Measurements from ENCODE around the gene TDRKH.

Gene TDRKH

GRCh38 chr1:151768351-151769066, 21.8 kb downstream of the TDRKH start:
- peak; percentile 81 for TF ChIP-seq CEBPB (IDR thresholded peaks at IDR 0.05)
- TF ChIP-seq NFIC (IDR thresholded peaks at IDR 0.05): peak; percentile 53; the same call in 1 of the 2 replicates

- TF ChIP-seq TAF1 (IDR thresholded peaks at IDR 0.05; ENCODE audit: low read depth) (no peak), REST (IDR thresholded peaks at IDR 0.05; ENCODE audit: low read depth) (no peak), RAD21 (IDR thresholded peaks at IDR 0.05; ENCODE audit: low read depth) (no peak), NFIC (IDR thresholded peaks at IDR 0.05) (no peak), TCF12 (IDR thresholded peaks at IDR 0.05; ENCODE audit: low read depth) (no peak), EP300 (IDR thresholded peaks at IDR 0.05; ENCODE audit: borderline replicate concordance) (no peak), FOXM1 (IDR thresholded peaks at IDR 0.05; ENCODE audit: borderline replicate concordance, low read depth) (no peak), EGR1 (IDR thresholded peaks at IDR 0.05) (no peak), TEAD4 (IDR thresholded peaks at IDR 0.05) (no peak), CREB1 (IDR thresholded peaks at IDR 0.05; ENCODE audit: low read depth) (no peak), CEBPB (IDR thresholded peaks at IDR 0.05) (no peak), YY1 (IDR thresholded peaks at IDR 0.05; ENCODE audit: low read depth) (no peak), ZBTB7A (IDR thresholded peaks at IDR 0.05; ENCODE audit: low read depth) (no peak), USF1 (IDR thresholded peaks at IDR 0.05) (no peak)
- TF ChIP-seq, protein P1, sequence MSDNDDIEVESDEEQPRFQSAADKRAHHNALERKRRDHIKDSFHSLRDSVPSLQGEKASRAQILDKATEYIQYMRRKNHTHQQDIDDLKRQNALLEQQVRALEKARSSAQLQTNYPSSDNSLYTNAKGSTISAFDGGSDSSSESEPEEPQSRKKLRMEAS (IDR thresholded peaks at IDR 0.05): no peak
Observed at GRCh38 chr1:151763990-151764389, 26.3 kb downstream of the TDRKH start.

DNA sequence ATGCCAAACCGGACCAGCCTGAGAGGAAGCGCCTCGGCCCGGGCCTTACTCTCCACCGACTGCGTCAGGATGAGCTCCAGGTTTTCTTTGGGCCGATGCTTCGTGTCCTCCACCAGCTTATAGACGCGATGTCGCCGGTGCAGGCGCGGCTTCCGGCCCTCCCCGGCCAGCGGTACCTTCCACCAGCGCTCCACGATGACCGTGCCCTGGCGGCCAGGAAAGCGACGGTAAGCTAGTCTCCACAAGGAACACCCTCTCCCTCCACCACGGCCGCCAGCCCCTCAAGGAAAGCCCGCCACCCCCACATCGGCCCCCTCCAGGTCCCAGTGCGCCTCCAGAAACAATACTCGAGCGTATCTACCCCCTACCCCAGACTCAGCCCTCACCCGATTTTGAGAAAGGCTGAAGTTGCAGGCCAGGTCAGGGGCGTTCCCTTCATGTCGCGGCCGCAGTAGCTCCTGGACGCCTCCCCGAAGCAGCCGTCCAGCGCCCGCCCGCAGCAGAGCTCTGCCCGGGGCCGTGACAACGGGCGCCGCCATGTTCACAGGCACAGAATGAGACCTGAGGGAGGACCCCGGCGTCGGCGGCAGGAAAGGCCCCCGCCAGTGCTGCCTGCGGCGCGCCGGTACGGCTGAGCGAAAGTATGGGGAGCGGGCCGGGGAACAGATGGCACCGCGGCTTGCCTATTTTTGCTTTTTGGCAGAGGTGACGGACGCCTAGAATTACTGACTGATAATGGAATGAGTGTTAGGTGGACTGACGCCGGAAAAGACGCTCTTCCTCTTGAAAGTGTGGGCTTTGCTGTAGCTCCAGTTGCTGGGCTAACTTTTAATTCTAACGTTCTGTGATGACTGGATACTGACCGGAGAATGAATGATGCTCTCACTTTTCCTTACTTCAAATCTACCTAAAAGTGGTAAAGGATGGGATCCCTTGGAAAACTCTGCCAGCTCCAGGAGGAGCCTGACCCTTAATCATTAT, 27.1 kb downstream of the TDRKH start, which contains the start of gene MRPL9:
TSS of gene MRPL9 (minus strand) at position 556 of the 981 bp plus-strand sequence. CDS start at position 539, 17 bp downstream.
- TF ChIP-seq NFIC (IDR thresholded peaks at IDR 0.05): peak; percentile 9; the same call in 1 of the 2 replicates
- peak; percentile 27; the same call in 1 of the 2 replicates for TF ChIP-seq TEAD4 (IDR thresholded peaks at IDR 0.05)
- TF ChIP-seq TCF12 (IDR thresholded peaks at IDR 0.05; ENCODE audit: low read depth): no peak; the same call in 1 of the 2 replicates
- peak; percentile 27; the same call in 1 of the 2 replicates for TF ChIP-seq EGR1 (IDR thresholded peaks at IDR 0.05)
- peak; percentile 92 for TF ChIP-seq TAF1 (IDR thresholded peaks at IDR 0.05; ENCODE audit: low read depth)
- TF ChIP-seq YY1 (IDR thresholded peaks at IDR 0.05; ENCODE audit: low read depth): peak; percentile 96
- no peak for TF ChIP-seq ZBTB7A (IDR thresholded peaks at IDR 0.05; ENCODE audit: low read depth)
- TF ChIP-seq, protein P1 (IDR thresholded peaks at IDR 0.05): peak; percentile 59; the same call in 1 of the 2 replicates
- no peak for TF ChIP-seq FOXM1 (IDR thresholded peaks at IDR 0.05; ENCODE audit: borderline replicate concordance, low read depth)
- no peak for TF ChIP-seq CREB1 (IDR thresholded peaks at IDR 0.05; ENCODE audit: low read depth)
- no peak for TF ChIP-seq CEBPB (IDR thresholded peaks at IDR 0.05)
- no peak for TF ChIP-seq RAD21 (IDR thresholded peaks at IDR 0.05; ENCODE audit: low read depth)
- no peak for TF ChIP-seq REST (IDR thresholded peaks at IDR 0.05; ENCODE audit: low read depth)
- no peak for TF ChIP-seq USF1 (IDR thresholded peaks at IDR 0.05)
- TF ChIP-seq EP300 (IDR thresholded peaks at IDR 0.05; ENCODE audit: borderline replicate concordance): no peak

GRCh38 chr1:151760597-151761385, 29.5 kb downstream of the TDRKH start:
- TF ChIP-seq CEBPB (IDR thresholded peaks at IDR 0.05): no peak
- TF ChIP-seq TCF12 (IDR thresholded peaks at IDR 0.05; ENCODE audit: low read depth): no peak
- TF ChIP-seq RAD21 (IDR thresholded peaks at IDR 0.05; ENCODE audit: low read depth): no peak
- TF ChIP-seq, protein P1 (IDR thresholded peaks at IDR 0.05): no peak
- no peak for TF ChIP-seq TEAD4 (IDR thresholded peaks at IDR 0.05)
- TF ChIP-seq CREB1 (IDR thresholded peaks at IDR 0.05; ENCODE audit: low read depth): no peak
- no peak for TF ChIP-seq EP300 (IDR thresholded peaks at IDR 0.05; ENCODE audit: borderline replicate concordance)
- no peak for TF ChIP-seq YY1 (IDR thresholded peaks at IDR 0.05; ENCODE audit: low read depth)
- TF ChIP-seq ZBTB7A (IDR thresholded peaks at IDR 0.05; ENCODE audit: low read depth): no peak
- no peak for TF ChIP-seq NFIC (IDR thresholded peaks at IDR 0.05)
- TF ChIP-seq USF1 (IDR thresholded peaks at IDR 0.05): no peak
- no peak for TF ChIP-seq TAF1 (IDR thresholded peaks at IDR 0.05; ENCODE audit: low read depth)
- no peak for TF ChIP-seq FOXM1 (IDR thresholded peaks at IDR 0.05; ENCODE audit: borderline replicate concordance, low read depth)
- TF ChIP-seq EGR1 (IDR thresholded peaks at IDR 0.05): no peak
- no peak for TF ChIP-seq REST (IDR thresholded peaks at IDR 0.05; ENCODE audit: low read depth)
